H1 (cell line): ENCODE measurements around the gene APC2. TPM values are rescaled to one million over a fixed set of nuclear protein-coding genes. Genes with fewer than 3 reads are reported as not detected.

Experiments
- CTCF ChIA-PET: fragments of 300-600 bp; sonication (Branson Sonifier 250); formaldehyde crosslinking; loops from one replicate; lab custom pipeline; 2021; ENCODE audit not compliant: partially characterized antibody; lab: Charles Lee
- POLR2A ChIA-PET: fragments of 300-600 bp; sonication (Branson Sonifier 250); formaldehyde crosslinking; loops from one replicate; lab custom pipeline; 2021; ENCODE audit warnings: inconsistent platforms; ENCODE audit not compliant: partially characterized antibody; lab: Charles Lee
- DNase-seq, 2 experiments: peaks; one replicate each; pipeline versions ENCODE4 v3.0.0 to v3.0.0-alpha.2; 2010 to 2022; ENCODE audit warnings: low spot score in 2 of 2, low read depth in 1 of 2, mixed read lengths in 1 of 2
- FAIRE-seq: peaks from 2 replicates; lab custom pipeline; 2011; peaks lifted over from hg19 to GRCh38; lab: Jason Lieb, UNC
- H2AFZ ChIP-seq: 2 replicates; pipeline ENCODE4 v1.8.1; 2012; ENCODE audit warnings: low read length, inconsistent platforms
- H2AK5ac ChIP-seq: 2 replicates; pipeline ENCODE4 v1.6.1; 2013; ENCODE audit warnings: low read depth, low read length
- H2BK120ac ChIP-seq: replicated peaks from 2 replicates; pipeline ENCODE3; 2013; ENCODE audit warnings: low read depth, low read length, inconsistent platforms
- H2BK12ac ChIP-seq: 2 replicates; pipeline ENCODE4 v1.6.1; 2013; ENCODE audit warnings: low read depth, low read length
- H2BK15ac ChIP-seq: 2 replicates; pipeline ENCODE4 v1.6.1; 2013; ENCODE audit warnings: low read length
- H2BK20ac ChIP-seq: 2 replicates; pipeline ENCODE4 v1.6.1; 2013; ENCODE audit warnings: low read length
- H2BK5ac ChIP-seq: 2 replicates; pipeline ENCODE4 v1.6.1; 2013; ENCODE audit warnings: low read depth, low read length
- H3K14ac ChIP-seq: 2 replicates; pipeline ENCODE4 v1.6.1; 2013; ENCODE audit warnings: inconsistent platforms; ENCODE audit not compliant: insufficient read length
- H3K18ac ChIP-seq: 2 replicates; pipeline ENCODE4 v1.6.1; 2013; ENCODE audit warnings: low read length; ENCODE audit errors: extremely low read depth
- H3K23ac ChIP-seq: 2 replicates; pipeline ENCODE4 v1.6.1; 2013; ENCODE audit warnings: inconsistent platforms; ENCODE audit not compliant: insufficient read length
- H3K23me2 ChIP-seq: 2 replicates; pipeline ENCODE4 v1.6.1; 2013; ENCODE audit warnings: low read depth, low read length
- H3K27ac ChIP-seq: 2 replicates; pipeline ENCODE4 v1.6.1; 2011; ENCODE audit warnings: low read depth, low read length, inconsistent platforms
- H3K27me3 ChIP-seq, 4 experiments: replicated peaks in 1 of 4; 1 replicate in 1 of 4; 2 replicates in 3 of 4; pipeline versions ENCODE4 v1.6.1 to v1.8.1; 2011 to 2013; ENCODE audit warnings: low read length in 3 of 4, mild to moderate bottlenecking in 3 of 4, inconsistent platforms in 2 of 4, mixed read lengths in 2 of 4, moderate library complexity in 1 of 4; ENCODE audit not compliant: control insufficient read depth in 3 of 4, insufficient read depth in 3 of 4; ENCODE audit errors: extremely low read depth in 1 of 4
- H3K36me3 ChIP-seq, 4 experiments: 2 replicates each; pipeline versions ENCODE4 v1.6.1 to v1.8.1; 2011 to 2013; ENCODE audit warnings: mild to moderate bottlenecking in 4 of 4, low read length in 3 of 4, moderate library complexity in 2 of 4, control low read depth in 1 of 4, inconsistent platforms in 1 of 4; ENCODE audit not compliant: insufficient read depth in 4 of 4, control insufficient read depth in 2 of 4
- H3K4ac ChIP-seq: replicated peaks from 2 replicates; pipeline ENCODE3; 2013; ENCODE audit warnings: low read length, low read depth, mixed read lengths, inconsistent platforms; ENCODE audit not compliant: insufficient read length
- H3K4me1 ChIP-seq, 4 experiments: replicated peaks in 1 of 4; 1 replicate in 1 of 4; 2 replicates in 3 of 4; pipeline versions ENCODE4 v1.6.1 to v1.8.1; 2011 to 2013; ENCODE audit warnings: low read length in 3 of 4, inconsistent platforms in 2 of 4, mixed read lengths in 1 of 4; ENCODE audit not compliant: insufficient read depth in 4 of 4, control insufficient read depth in 3 of 4
- H3K4me2 ChIP-seq, 2 experiments: 2 replicates each; pipeline versions ENCODE4 v1.6.1 to v1.8.1; 2011 to 2013; ENCODE audit warnings: low read depth in 2 of 2, low read length in 2 of 2, control low read depth in 1 of 2, inconsistent platforms in 1 of 2, mild to moderate bottlenecking in 1 of 2; ENCODE audit not compliant: insufficient read depth in 1 of 2
- H3K4me3 ChIP-seq, 4 experiments: fragments of 200-600, 300-600 bp in 1 of 4; sonication (generic), shearing (Covaris generic), sonication (Bioruptor Twin) in 1 of 4; 2 replicates each; pipeline versions ENCODE4 v1.5.1 to v1.8.1; 2011 to 2016; ENCODE audit warnings: low read length in 4 of 4, low read depth in 3 of 4, control low read depth in 2 of 4, inconsistent platforms in 2 of 4, mild to moderate bottlenecking in 2 of 4, mixed read lengths in 1 of 4, moderate library complexity in 1 of 4; ENCODE audit not compliant: insufficient read depth in 2 of 4; ENCODE audit errors: extremely low read depth in 1 of 4
- H3K56ac ChIP-seq: replicated peaks from 2 replicates; pipeline ENCODE3; 2013; ENCODE audit warnings: low read depth, mild to moderate bottlenecking, mixed read lengths, low read length, inconsistent platforms; ENCODE audit not compliant: insufficient read length
- H3K79me1 ChIP-seq: 2 replicates; pipeline ENCODE4 v1.6.1; 2013; ENCODE audit warnings: low read depth, low read length, control low read depth
- H3K79me2 ChIP-seq, 2 experiments: 2 replicates each; pipeline versions ENCODE4 v1.6.1 to v1.8.1; 2012 to 2013; ENCODE audit warnings: low read length in 2 of 2, mild to moderate bottlenecking in 2 of 2, inconsistent platforms in 1 of 2; ENCODE audit not compliant: insufficient read depth in 2 of 2, control insufficient read depth in 1 of 2
- H3K9ac ChIP-seq, 4 experiments: replicated peaks in 1 of 4; 1 replicate in 1 of 4; 2 replicates in 3 of 4; pipeline versions ENCODE4 v1.6.1 to v1.8.1; 2011 to 2013; ENCODE audit warnings: low read depth in 3 of 4, low read length in 3 of 4, control low read depth in 2 of 4, mild to moderate bottlenecking in 2 of 4, moderate library complexity in 2 of 4, inconsistent platforms in 1 of 4; ENCODE audit errors: extremely low read depth in 1 of 4
- H3K9me3 ChIP-seq, 2 experiments: 2 replicates each; pipeline versions ENCODE4 v1.6.1 to v1.8.1; 2012 to 2013; ENCODE audit warnings: mild to moderate bottlenecking in 2 of 2, moderate library complexity in 2 of 2, control low read depth in 1 of 2, inconsistent platforms in 1 of 2, low read depth in 1 of 2, low read length in 1 of 2, mixed read lengths in 1 of 2; ENCODE audit not compliant: insufficient read depth in 2 of 2
- H4K20me1 ChIP-seq, 2 experiments: replicated peaks in 1 of 2; 2 replicates each; pipeline versions ENCODE3 to v1.8.1; 2011 to 2013; ENCODE audit warnings: inconsistent platforms in 2 of 2, low read length in 2 of 2, mild to moderate bottlenecking in 1 of 2; ENCODE audit not compliant: insufficient read depth in 2 of 2, control insufficient read depth in 1 of 2
- H4K5ac ChIP-seq: 2 replicates; pipeline ENCODE4 v1.6.1; 2013; ENCODE audit warnings: low read length, low read depth, mixed read lengths, inconsistent platforms; ENCODE audit not compliant: insufficient read length
- H4K8ac ChIP-seq: 2 replicates; pipeline ENCODE4 v1.8.0; 2013; ENCODE audit warnings: mild to moderate bottlenecking, moderate library complexity, low read length, inconsistent platforms; ENCODE audit not compliant: insufficient read depth; ENCODE audit errors: extremely low read depth
- H4K91ac ChIP-seq: replicated peaks from 2 replicates; pipeline ENCODE3; 2013; ENCODE audit warnings: low read length, mixed read lengths, inconsistent platforms; ENCODE audit not compliant: insufficient read length
- HDAC6 ChIP-seq: IDR thresholded peaks from one replicate; pipeline ENCODE4 v1.7.1; 2012; ENCODE audit warnings: low read depth, mild to moderate bottlenecking, inconsistent platforms, low read length, moderate library complexity
- JUND ChIP-seq: IDR thresholded peaks from 2 replicates; pipeline ENCODE4 v1.6.1; 2011; ENCODE audit warnings: mild to moderate bottlenecking, improper control_type of control experiment, low read length
- SIN3A ChIP-seq, 2 experiments: IDR thresholded peaks in 1 of 2; conservative IDR thresholded peaks in 1 of 2; 2 replicates each; pipeline ENCODE4 v1.6.1; 2011 to 2012; ENCODE audit warnings: low read length in 2 of 2, improper control_type of control experiment in 1 of 2, low read depth in 1 of 2, mild to moderate bottlenecking in 1 of 2
- WGBS, 2 experiments: shearing (Covaris generic) in 1 of 2; methylation state at CpG; one replicate each; pipeline versions ENCODE4 v1.1.6 to v1.1.7; 2013 to 2015; ENCODE audit warnings: low lambda C conversion rate in 2 of 2, mixed read lengths in 2 of 2, inconsistent platforms in 1 of 2, low coverage in 1 of 2, missing lambda C conversion rate in 1 of 2; ENCODE audit not compliant: insufficient replicate concordance in 2 of 2, insufficient coverage in 1 of 2, insufficient read length in 1 of 2; ENCODE audit errors: extremely low coverage in 1 of 2, missing lambda C conversion rate in 1 of 2; 5-methylcytosine and 5-hydroxymethylcytosine counted together
- polyA plus RNA-seq, 7 experiments: library from polyadenylated mRNA; depleted of rRNA in 3 of 7; stranded (reverse) in 5 of 7; unstranded in 2 of 7; fragments of >200 nt in 5 of 7; fragments of 200-250 nt in 2 of 7; gene quantifications; 1 replicate in 5 of 7; 2 replicates in 1 of 7; 4 replicates in 1 of 7; pipeline versions ENCODE4 v1.2.1 to v1.2.3, GENCODE V29; 2011 to 2013; ENCODE audit warnings: missing spikeins in 2 of 7, mixed read lengths in 2 of 7
- total RNA-seq: library from RNA; stranded (reverse); fragmentation: NEBNext Ultra II Directional; extraction: Animal tissue kit (Norgen Biotek cat#: 25700); gene quantifications from 2 replicates; pipeline ENCODE4 v1.2.1, GENCODE V29; 2021
- TF ChIP-seq, protein P1 (sequence below), 3 experiments: IDR thresholded peaks; 1 replicate in 2 of 3; 2 replicates in 1 of 3; pipeline versions ENCODE4 v1.5.1 to v1.6.1; 2011; ENCODE audit warnings: low read length in 3 of 3, mild to moderate bottlenecking in 3 of 3, inconsistent platforms in 2 of 3, low read depth in 1 of 3, moderate library complexity in 1 of 3; ENCODE audit not compliant: insufficient read depth in 1 of 3; ENCODE audit errors: control extremely low read depth in 1 of 3

The APC2 gene
- total and polyA plus RNA-seq, 2 of the 8 experiments (the other 6 are each of a cell fraction or from before 2014, with no cell fraction given) = 1.3 to 4.1 TPM

DNA sequence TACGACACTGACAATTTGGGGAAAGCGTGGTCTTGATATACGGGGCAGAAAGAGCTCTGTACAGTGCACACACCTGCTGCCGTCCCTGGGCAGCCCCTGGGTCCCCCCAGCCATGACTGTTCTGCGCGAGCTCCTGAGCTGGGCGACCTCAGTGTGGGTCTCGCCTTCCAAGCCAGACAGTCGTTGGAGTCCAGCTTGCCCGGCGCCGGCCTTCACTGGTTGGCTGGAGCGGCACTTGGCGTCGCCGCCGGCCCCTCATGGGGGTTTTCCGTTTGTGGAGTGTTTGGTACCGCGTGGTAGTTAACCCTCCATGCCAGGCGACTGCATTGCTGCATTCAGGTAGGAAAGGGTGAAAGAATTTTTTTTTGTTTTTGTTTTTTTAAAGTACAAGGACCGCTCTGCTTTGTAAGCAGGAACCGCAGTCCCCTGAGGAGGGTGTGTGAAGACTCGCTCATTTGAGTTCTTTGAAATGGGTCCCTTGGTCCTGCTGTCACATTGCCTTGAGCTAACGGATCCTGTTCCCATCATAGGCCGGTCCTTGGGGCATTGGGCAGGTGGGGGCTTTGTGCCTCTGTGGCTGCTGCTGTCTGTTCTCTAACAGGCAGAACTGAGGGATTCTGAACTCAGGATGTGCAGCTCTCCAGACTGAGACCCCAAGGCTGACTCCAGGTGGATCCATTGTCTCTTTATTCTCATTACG lies 22.6 kb upstream of the APC2 start:
- WGBS, 2 experiments = 89% methylated on average over 27 of the region's 27 CpGs; no CpG with 5 or more reads in 1 of the 2 experiments
- Histone ChIP-seq H3K9ac (no peak overlapping the region), H3K23ac (no peak overlapping the region), H2BK20ac (no peak overlapping the region), H3K18ac (no peak overlapping the region), H3K27me3 (no peaks in the 10 kb centered on the region), H3K14ac (no peak overlapping the region), H3K36me3 (peaks cover 30 to 78% (median 65%) of the 10 kb centered on the region in 4 experiments), H2BK5ac (no peak overlapping the region), H3K4ac (no peak overlapping the region), H4K8ac (0 out of 2 replicates have a peak overlapping the region, but pooled peaks have one; percentile 4), H2BK120ac (no peak overlapping the region), H3K4me3 (no peak overlapping the region), H2AFZ (no peak overlapping the region), H3K56ac (no peak overlapping the region), H3K4me2 (no peak overlapping the region), H2BK15ac (no peak overlapping the region), H3K27ac (no peak overlapping the region), H4K91ac (no peak overlapping the region), H3K23me2 (no peaks in the 10 kb centered on the region), H2AK5ac (no peak overlapping the region), H3K79me2 (peaks cover 0 to 37% of the 10 kb centered on the region in 2 experiments; a peak in 2 of 4 replicates), H2BK12ac (no peak overlapping the region), H3K9me3 (no peaks in the 10 kb centered on the region), H4K20me1 (peaks cover 32 to 46% of the 10 kb centered on the region in 2 experiments), H4K5ac (no peak overlapping the region), H3K4me1 (peaks cover 0 to 3% (median 0%) of the 10 kb centered on the region in 4 experiments; a peak in 1 of 7 replicates), H3K79me1 (peaks cover 7% of the 10 kb centered on the region)
- ChIA-PET CTCF (interaction anchor here (1.0 to 1.5 kb wide), 2 partner anchors 9 to 25 kb away, joined by 3 to 8 read pairs; no protein-coding TSS in a partner anchor), POLR2A (interaction anchor here (0.7 to 1.9 kb wide), 10 partner anchors 9 to 47 kb away, joined by 3 to 9 read pairs (median 3); no protein-coding TSS in a partner anchor)
- TF ChIP-seq HDAC6 (no peak), JUND (no peak), SIN3A (conservative IDR thresholded peaks at IDR 0.05 in 1 of 2, IDR thresholded peaks at IDR 0.05 in 1 of 2; ENCODE audit: low read depth in 1 of 2, low read length in 2 of 2) (no peak)
- TF ChIP-seq, protein P1, sequence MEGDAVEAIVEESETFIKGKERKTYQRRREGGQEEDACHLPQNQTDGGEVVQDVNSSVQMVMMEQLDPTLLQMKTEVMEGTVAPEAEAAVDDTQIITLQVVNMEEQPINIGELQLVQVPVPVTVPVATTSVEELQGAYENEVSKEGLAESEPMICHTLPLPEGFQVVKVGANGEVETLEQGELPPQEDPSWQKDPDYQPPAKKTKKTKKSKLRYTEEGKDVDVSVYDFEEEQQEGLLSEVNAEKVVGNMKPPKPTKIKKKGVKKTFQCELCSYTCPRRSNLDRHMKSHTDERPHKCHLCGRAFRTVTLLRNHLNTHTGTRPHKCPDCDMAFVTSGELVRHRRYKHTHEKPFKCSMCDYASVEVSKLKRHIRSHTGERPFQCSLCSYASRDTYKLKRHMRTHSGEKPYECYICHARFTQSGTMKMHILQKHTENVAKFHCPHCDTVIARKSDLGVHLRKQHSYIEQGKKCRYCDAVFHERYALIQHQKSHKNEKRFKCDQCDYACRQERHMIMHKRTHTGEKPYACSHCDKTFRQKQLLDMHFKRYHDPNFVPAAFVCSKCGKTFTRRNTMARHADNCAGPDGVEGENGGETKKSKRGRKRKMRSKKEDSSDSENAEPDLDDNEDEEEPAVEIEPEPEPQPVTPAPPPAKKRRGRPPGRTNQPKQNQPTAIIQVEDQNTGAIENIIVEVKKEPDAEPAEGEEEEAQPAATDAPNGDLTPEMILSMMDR (IDR thresholded peaks at IDR 0.05; ENCODE audit: control extremely low read depth in 1 of 3, insufficient read depth in 1 of 3, low read depth in 1 of 3, low read length in 3 of 3) = no peak
- DNase-seq (no peak), FAIRE-seq (no peak)
